Measurements from ENCODE around the gene DSCAM. TPM values are rescaled to one million over a fixed set of nuclear protein-coding genes. Genes with fewer than 3 reads are reported as not detected.

DSCAM gene
- total and polyA plus RNA-seq, 2 donors (not counting 3 experiments of a cell fraction or from before 2014, with no cell fraction given): not detected

GRCh38 chr21:39969691-39970364 lies 877.1 kb downstream of the DSCAM start:
- intact Hi-C loops (cut with micrococcal nuclease) (no loop called here), dilution Hi-C loops (cut with MboI; ENCODE audit: extremely low pct_ligation_motif_present, low sequenced_read_pairs) (no loop called here)
- POLR2A ChIA-PET: no interaction called here
- CTCF ChIA-PET: no interaction called here
- Histone ChIP-seq H3K79me2 (ENCODE audit: control insufficient read depth, insufficient read depth, low read length) (no peaks in the 10 kb centered on the region), H3K9me3 (replicated peaks; ENCODE audit: control insufficient read depth, insufficient read depth, low read length) (peaks cover 5% of the 10 kb centered on the region), H3K4me1 (ENCODE audit: control insufficient read depth, extremely low read depth, insufficient read depth, low read length) (no peaks in the 10 kb centered on the region), H3K4me2 (ENCODE audit: insufficient read depth, low read length) (no peak overlapping the region), H3K36me3 (ENCODE audit: control insufficient read depth in 2 of 2, extremely low read depth in 1 of 2, insufficient read depth in 2 of 2, low read length in 2 of 2) (no peaks in the 10 kb centered on the region), H4K20me1 (replicated peaks; ENCODE audit: control insufficient read depth, extremely low read depth, insufficient read depth, low read length) (no peaks in the 10 kb centered on the region), H3K9me1 (replicated peaks; ENCODE audit: control insufficient read depth, extremely low read depth, insufficient read depth, low read length) (no peaks in the 10 kb centered on the region), H2AFZ (ENCODE audit: low read depth, low read length) (no peak overlapping the region), H3K27ac (ENCODE audit: insufficient read depth, low read depth, low read length) (no peak overlapping the region), H3K4me3 (replicated peaks in 1 of 3; ENCODE audit: insufficient read depth in 1 of 3, low read depth in 1 of 3, low read length in 3 of 3) (no peak overlapping the region), H3K9ac (replicated peaks; ENCODE audit: extremely low read depth, insufficient read depth, low read length) (no peak overlapping the region), H3K27me3 (ENCODE audit: control insufficient read depth in 2 of 2, insufficient read depth in 2 of 2, low read length in 2 of 2) (no peaks in the 10 kb centered on the region)
- BruUV-seq (replicated peaks): no TSS peak
- TF ChIP-seq FOS (IDR thresholded peaks at IDR 0.05; ENCODE audit: borderline replicate concordance, insufficient read depth, low read length): no peak
- no peak for TF ChIP-seq JUN (IDR thresholded peaks at IDR 0.05; ENCODE audit: borderline replicate concordance, insufficient read depth, insufficient read length, low read depth)
- no peak for TF ChIP-seq EZH2 (IDR thresholded peaks at IDR 0.05; ENCODE audit: borderline replicate concordance, low read depth, low read length, severe bottlenecking)
- TF ChIP-seq GATA2 (IDR thresholded peaks at IDR 0.05; ENCODE audit: insufficient read depth, insufficient read length, low read depth, low read length): no peak
- no peak for TF ChIP-seq POLR2AphosphoS5 (IDR thresholded peaks at IDR 0.05; ENCODE audit: insufficient read depth, low read depth, low read length)
- TF ChIP-seq CTCF (IDR thresholded peaks at IDR 0.05; ENCODE audit: extremely low read depth in 1 of 2, insufficient read depth in 1 of 2, low read depth in 1 of 2, low read length in 2 of 2): no peak
- TF ChIP-seq MYC (IDR thresholded peaks at IDR 0.05; ENCODE audit: low read depth, low read length): no peak
- TF ChIP-seq MAX (IDR thresholded peaks at IDR 0.05; ENCODE audit: insufficient read depth, insufficient read length): no peak
- TF ChIP-seq POLR2A (IDR thresholded peaks at IDR 0.05; ENCODE audit: low read depth, low read length): no peak
- no peak for DNase-seq (ENCODE audit: low read depth, low spot score)
- no peak for FAIRE-seq
